ENCODE measurements around the gene HDGFL3. TPM values are rescaled to one million over a fixed set of nuclear protein-coding genes. Genes with fewer than 3 reads are reported as not detected.

The HDGFL3 gene
- total and polyA plus RNA-seq, 9 of the 15 experiments (the other 6 are each of a cell fraction or from before 2014, with no cell fraction given) = 6.7 to 42.0 (median 31.4) TPM

GRCh38 chr15:83106994-83107840, 100.4 kb downstream of the HDGFL3 start, which contains the start of gene TM6SF1 (continued):
- TF ChIP-seq MGA (IDR thresholded peaks at IDR 0.05) (peak; percentile 23; the same call in 1 of the 2 replicates), RCOR1 (IDR thresholded peaks at IDR 0.05; ENCODE audit: borderline replicate concordance in 1 of 2, low read depth in 2 of 2, low read length in 2 of 2) (peak in 1 of 2 experiments; percentile 50; a peak in 1 of 4 replicates), CBFB (CRISPR knock-in tag; IDR thresholded peaks at IDR 0.05) (no peak), CLOCK (CRISPR knock-in tag; IDR thresholded peaks at IDR 0.05; ENCODE audit: borderline replicate concordance) (no peak), THAP12 (CRISPR knock-in tag; IDR thresholded peaks at IDR 0.05) (no peak), NR0B1 (IDR thresholded peaks at IDR 0.05; ENCODE audit: partially characterized antibody) (no peak), ZNF696 (CRISPR knock-in tag; conservative IDR thresholded peaks at IDR 0.05) (no peak)
